GM11168 (cell line): Measurements from ENCODE around the gene THBD.

Source experiments
- in situ Hi-C: fragments of 300-500 bp; cut with MboI; formaldehyde crosslinking; loops from one replicate; pipeline ENCODE4 v1.12.0; 2022; ENCODE audit warnings: low sequenced_read_pairs; ENCODE audit not compliant: unreplicated experiment

The THBD gene

GRCh38 chr20:23084845-23085365, 35.4 kb upstream of the THBD start:
- in situ Hi-C loops: no loop called here

- in situ Hi-C loops: no loop called here
Measured at GRCh38 chr20:23084282-23084844, 34.9 kb upstream of the THBD start.

- in situ Hi-C loops: no loop called here
Measured at GRCh38 chr20:23083553-23084220, 34.2 kb upstream of the THBD start.

- in situ Hi-C loops: no loop called here
Measured at GRCh38 chr20:23082846-23083552, 33.5 kb upstream of the THBD start.

GRCh38 chr20:23081263-23081819, 31.9 kb upstream of the THBD start:
- in situ Hi-C loops: no loop called here

- in situ Hi-C loops: no loop called here
Measured at GRCh38 chr20:23080521-23080920, 31.0 kb upstream of the THBD start.

- in situ Hi-C loops: no loop called here
Measured at GRCh38 chr20:23079926-23080325, 30.5 kb upstream of the THBD start.

- in situ Hi-C loops: no loop called here
Measured at GRCh38 chr20:23079016-23079351, 29.5 kb upstream of the THBD start.

GRCh38 chr20:23078351-23079015, 29.0 kb upstream of the THBD start:
- in situ Hi-C loops: no loop called here

GRCh38 chr20:23077277-23077676, 27.8 kb upstream of the THBD start:
- in situ Hi-C loops: no loop called here

GRCh38 chr20:23074052-23074451, 24.6 kb upstream of the THBD start:
- in situ Hi-C loops: no loop called here

GRCh38 chr20:23072892-23073586, 23.6 kb upstream of the THBD start:
- in situ Hi-C loops: no loop called here

- in situ Hi-C loops: no loop called here
Measured at GRCh38 chr20:23071996-23072395, 22.5 kb upstream of the THBD start.

GRCh38 chr20:23071398-23071797, 21.9 kb upstream of the THBD start:
- in situ Hi-C loops: no loop called here

GRCh38 chr20:23069108-23069507, 19.6 kb upstream of the THBD start:
- in situ Hi-C loops: no loop called here

GRCh38 chr20:23068283-23068682, 18.8 kb upstream of the THBD start:
- in situ Hi-C loops: no loop called here

GRCh38 chr20:23066772-23067171, 17.3 kb upstream of the THBD start:
- in situ Hi-C loops: no loop called here

- in situ Hi-C loops: no loop called here
Measured at GRCh38 chr20:23065266-23066201, 16.1 kb upstream of the THBD start.

GRCh38 chr20:23063581-23063980, 14.1 kb upstream of the THBD start:
- in situ Hi-C loops: no loop called here
